HFFc6 (cell line): Measurements from ENCODE around the gene PDE4B. TPM values are rescaled to one million over a fixed set of nuclear protein-coding genes. Genes with fewer than 3 reads are reported as not detected.

Source experiments
- DNase-seq: peaks from one replicate; pipeline ENCODE4 v3.0.0-alpha.2; 2018
- H3K27ac Mint-ChIP-seq: 2 replicates; pipeline ENCODE4 v1.8.0; 2020; ENCODE audit warnings: mild to moderate bottlenecking, mixed read lengths
- H3K27me3 Mint-ChIP-seq: 2 replicates; pipeline ENCODE4 v1.8.0; 2021; ENCODE audit warnings: mild to moderate bottlenecking, moderate library complexity, mixed read lengths; ENCODE audit not compliant: insufficient read depth
- H3K36me3 Mint-ChIP-seq: 2 replicates; pipeline ENCODE4 v1.8.0; 2021; ENCODE audit warnings: low read depth, mixed read lengths
- H3K4me1 Mint-ChIP-seq: 2 replicates; pipeline ENCODE4 v1.8.0; 2020; ENCODE audit warnings: low read depth, mixed read lengths
- H3K4me3 Mint-ChIP-seq: 2 replicates; pipeline ENCODE4 v1.8.0; 2020; ENCODE audit warnings: mild to moderate bottlenecking, moderate library complexity, mixed read lengths
- H3K9me3 Mint-ChIP-seq: 2 replicates; pipeline ENCODE4 v1.8.0; 2020; ENCODE audit warnings: mild to moderate bottlenecking, mixed read lengths
- total RNA-seq, 6 experiments: library from RNA; stranded (reverse); fragmentation: NEBNext Ultra II Directional; extraction: Animal tissue kit (Norgen Biotek cat#: 25700); gene quantifications; 2 replicates in 1 of 6; 3 replicates in 5 of 6; pipeline ENCODE4 v1.2.3, GENCODE V29; 2021
- TF ChIP-seq, protein P1 (sequence below): fragments of 200-600 bp; sonication (generic); IDR thresholded peaks from 2 replicates; pipeline ENCODE4 v1.5.0; 2021; ENCODE audit warnings: antibody characterized with exemption, mild to moderate bottlenecking

Gene PDE4B
- total RNA-seq, 6 experiments from 2014 or later, result 34.9 to 57.6 (median 42.8) TPM

DNA sequence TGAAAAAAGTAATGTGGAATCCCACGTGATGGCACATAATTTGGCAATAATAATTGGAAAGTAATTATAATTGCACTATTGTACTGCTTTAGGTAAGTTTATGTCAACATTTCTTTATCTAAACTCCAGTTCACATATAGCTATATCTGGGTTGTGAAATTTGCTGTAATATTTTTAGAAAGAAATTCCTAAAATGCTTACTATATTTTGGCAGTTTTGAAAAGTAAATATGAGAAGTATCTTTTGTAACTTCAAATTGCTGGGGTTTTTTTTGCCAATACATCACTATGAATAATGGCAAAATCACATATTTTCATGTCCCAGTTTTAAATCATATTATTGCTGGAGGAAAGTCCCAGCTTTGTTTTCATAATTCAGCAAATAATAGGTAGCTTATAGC, 197.5 kb downstream of the PDE4B start:
- Mint-ChIP-seq H3K4me1 (no peaks in the 10 kb centered on the region), H3K9me3 (no peaks in the 10 kb centered on the region), H3K27me3 (no peaks in the 10 kb centered on the region; the same call in 1 of the 2 replicates), H3K36me3 (no peaks in the 10 kb centered on the region), H3K4me3 (no peak overlapping the region), H3K27ac (no peak overlapping the region)
- DNase-seq, result no peak
- TF ChIP-seq, protein P1, sequence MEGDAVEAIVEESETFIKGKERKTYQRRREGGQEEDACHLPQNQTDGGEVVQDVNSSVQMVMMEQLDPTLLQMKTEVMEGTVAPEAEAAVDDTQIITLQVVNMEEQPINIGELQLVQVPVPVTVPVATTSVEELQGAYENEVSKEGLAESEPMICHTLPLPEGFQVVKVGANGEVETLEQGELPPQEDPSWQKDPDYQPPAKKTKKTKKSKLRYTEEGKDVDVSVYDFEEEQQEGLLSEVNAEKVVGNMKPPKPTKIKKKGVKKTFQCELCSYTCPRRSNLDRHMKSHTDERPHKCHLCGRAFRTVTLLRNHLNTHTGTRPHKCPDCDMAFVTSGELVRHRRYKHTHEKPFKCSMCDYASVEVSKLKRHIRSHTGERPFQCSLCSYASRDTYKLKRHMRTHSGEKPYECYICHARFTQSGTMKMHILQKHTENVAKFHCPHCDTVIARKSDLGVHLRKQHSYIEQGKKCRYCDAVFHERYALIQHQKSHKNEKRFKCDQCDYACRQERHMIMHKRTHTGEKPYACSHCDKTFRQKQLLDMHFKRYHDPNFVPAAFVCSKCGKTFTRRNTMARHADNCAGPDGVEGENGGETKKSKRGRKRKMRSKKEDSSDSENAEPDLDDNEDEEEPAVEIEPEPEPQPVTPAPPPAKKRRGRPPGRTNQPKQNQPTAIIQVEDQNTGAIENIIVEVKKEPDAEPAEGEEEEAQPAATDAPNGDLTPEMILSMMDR, result no peak

DNA sequence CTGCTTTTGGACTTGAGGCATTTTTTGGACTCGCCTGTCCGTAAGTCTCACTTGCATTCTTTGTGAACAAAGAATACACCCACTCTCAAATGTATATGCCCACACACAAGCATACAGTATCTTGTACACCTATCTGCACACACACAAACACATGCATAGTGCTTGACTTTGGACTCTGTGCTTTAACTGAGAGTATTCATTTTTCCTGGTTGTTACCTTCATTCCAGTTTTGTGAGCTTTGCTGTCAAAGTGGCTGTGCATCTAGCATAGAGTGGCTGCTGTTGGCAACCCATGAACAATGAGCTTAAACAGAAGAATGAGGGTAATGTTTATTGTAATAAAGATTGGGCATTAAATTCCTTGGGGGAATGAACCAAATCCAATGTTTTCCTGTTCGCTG, 199.0 kb downstream of the PDE4B start:
- Mint-ChIP-seq H3K36me3 (no peaks in the 10 kb centered on the region), H3K4me1 (no peaks in the 10 kb centered on the region), H3K4me3 (no peak overlapping the region), H3K27ac (no peak overlapping the region), H3K27me3 (peaks cover 5% of the 10 kb centered on the region), H3K9me3 (no peaks in the 10 kb centered on the region)
- TF ChIP-seq, protein P1, result no peak
- DNase-seq, result no peak

DNA sequence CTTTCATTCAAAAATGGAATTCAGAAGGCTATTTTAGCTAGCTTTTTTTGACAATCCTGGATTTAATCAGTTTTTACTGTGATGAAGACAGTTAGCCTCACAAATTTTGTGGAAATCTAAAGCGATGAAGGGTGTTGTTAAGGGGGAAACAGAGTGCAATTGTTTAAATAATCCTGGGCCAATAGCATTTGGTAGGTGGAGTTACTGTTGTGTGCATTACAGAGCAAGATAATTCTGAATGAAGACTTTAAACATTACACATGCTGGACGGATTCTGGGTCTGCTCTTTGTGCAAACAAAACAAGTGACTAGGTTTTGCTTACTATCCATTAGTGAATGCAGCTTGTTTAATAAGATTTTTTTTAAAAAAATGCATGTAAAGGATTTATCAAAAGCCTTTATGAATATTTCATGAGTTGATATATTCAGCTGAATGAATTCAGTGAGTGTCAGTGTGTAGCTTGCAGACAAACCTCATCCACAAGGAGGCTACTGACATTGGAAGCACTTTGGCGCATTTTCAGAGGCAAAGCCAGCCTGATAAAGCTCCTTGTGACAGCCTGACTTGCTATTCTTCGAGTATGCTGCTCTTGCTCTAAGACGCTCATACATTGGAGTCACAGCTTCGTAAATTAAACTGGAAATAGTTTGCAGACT, 199.6 kb downstream of the PDE4B start:
- Mint-ChIP-seq H3K4me1 (no peaks in the 10 kb centered on the region), H3K4me3 (no peak overlapping the region), H3K27ac (no peak overlapping the region), H3K9me3 (no peaks in the 10 kb centered on the region), H3K27me3 (peaks cover 5% of the 10 kb centered on the region), H3K36me3 (no peaks in the 10 kb centered on the region)
- TF ChIP-seq, protein P1, result no peak
- DNase-seq, result no peak

DNA sequence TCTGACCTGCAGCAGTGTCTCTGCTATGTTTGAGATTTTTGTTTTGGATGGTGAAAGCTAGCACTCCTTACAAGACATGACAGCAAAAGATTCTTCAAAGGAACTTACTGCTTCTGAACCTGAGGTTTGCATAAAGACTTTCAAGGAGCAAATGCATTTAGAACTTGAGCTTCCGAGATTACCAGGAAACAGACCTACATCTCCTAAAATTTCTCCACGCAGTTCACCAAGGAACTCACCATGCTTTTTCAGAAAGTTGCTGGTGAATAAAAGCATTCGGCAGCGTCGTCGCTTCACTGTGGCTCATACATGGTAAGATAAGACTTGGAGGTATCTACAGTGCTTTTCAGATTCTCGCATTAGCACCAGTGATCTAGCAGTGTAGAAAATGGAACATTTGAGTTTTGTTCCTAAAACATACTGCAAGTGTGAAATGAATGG, 200.2 kb downstream of the PDE4B start:
- Mint-ChIP-seq H3K27ac (no peak overlapping the region), H3K27me3 (peaks cover 5% of the 10 kb centered on the region), H3K36me3 (no peaks in the 10 kb centered on the region), H3K4me1 (no peaks in the 10 kb centered on the region), H3K9me3 (no peaks in the 10 kb centered on the region), H3K4me3 (no peak overlapping the region)
- DNase-seq, result no peak
- TF ChIP-seq, protein P1, result no peak

DNA sequence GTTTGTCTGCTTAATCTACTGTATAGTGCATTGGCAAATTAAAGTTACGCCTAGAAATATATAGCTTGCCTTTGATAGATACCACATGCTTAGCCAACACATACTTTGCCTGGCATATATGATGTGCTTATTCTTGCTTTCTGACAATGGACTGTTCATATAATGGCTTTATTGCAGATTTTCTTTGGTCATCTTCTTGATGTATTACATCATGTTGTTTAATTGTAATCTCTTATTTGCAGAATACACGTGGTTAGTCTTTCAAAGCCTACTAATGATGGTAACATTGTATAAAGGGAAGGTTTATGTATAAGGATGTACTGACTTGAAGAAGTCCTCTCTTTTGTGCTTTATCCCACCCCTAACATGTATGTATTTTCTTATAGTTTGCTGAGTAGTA, 201.5 kb downstream of the PDE4B start:
- TF ChIP-seq, protein P1, result no peak
- Mint-ChIP-seq H3K27ac (no peak overlapping the region), H3K4me3 (no peak overlapping the region), H3K36me3 (no peaks in the 10 kb centered on the region), H3K4me1 (no peaks in the 10 kb centered on the region), H3K9me3 (no peaks in the 10 kb centered on the region), H3K27me3 (peaks cover 5% of the 10 kb centered on the region)
- no peak for DNase-seq
